Fibroblast of lung (primary cell): ENCODE results near the gene ARL15.

ENCODE experiments used
- EZH2 ChIP-seq: IDR thresholded peaks from 2 replicates; pipeline ENCODE4 v1.5.1; 2012; ENCODE audit warnings: low read length, control low read depth, mild to moderate bottlenecking; ENCODE audit errors: missing control alignments
- TF ChIP-seq, protein P1 (sequence below), 2 donors: IDR thresholded peaks in 1 of 2; conservative IDR thresholded peaks in 1 of 2; 1 replicate in 1 of 2; 2 replicates in 1 of 2; pipeline ENCODE4 v1.5.1; 2011 to 2012; ENCODE audit warnings: low read length in 2 of 2, control low read depth in 1 of 2, inconsistent platforms in 1 of 2, low read depth in 1 of 2, mild to moderate bottlenecking in 1 of 2

DNA sequence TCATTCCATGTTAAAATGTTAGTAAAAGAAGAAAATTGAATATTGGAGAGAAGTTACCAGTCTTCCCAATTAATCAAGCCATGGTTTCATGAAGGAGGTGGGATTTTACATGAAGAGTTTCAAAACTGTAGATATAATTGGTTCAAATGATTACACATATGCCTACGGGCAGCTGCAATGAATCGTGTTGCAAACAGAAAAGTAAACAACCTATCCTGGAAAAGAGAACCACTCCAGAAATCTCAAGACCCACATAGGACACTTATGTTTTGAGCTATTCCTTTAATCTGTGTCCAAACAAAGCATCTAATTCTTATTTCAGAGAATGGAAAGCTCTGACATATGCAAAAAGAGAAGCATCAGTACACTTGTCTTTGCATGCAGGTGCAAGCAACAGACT is 409.7 kb downstream of the ARL15 start:
- TF ChIP-seq, protein P1, sequence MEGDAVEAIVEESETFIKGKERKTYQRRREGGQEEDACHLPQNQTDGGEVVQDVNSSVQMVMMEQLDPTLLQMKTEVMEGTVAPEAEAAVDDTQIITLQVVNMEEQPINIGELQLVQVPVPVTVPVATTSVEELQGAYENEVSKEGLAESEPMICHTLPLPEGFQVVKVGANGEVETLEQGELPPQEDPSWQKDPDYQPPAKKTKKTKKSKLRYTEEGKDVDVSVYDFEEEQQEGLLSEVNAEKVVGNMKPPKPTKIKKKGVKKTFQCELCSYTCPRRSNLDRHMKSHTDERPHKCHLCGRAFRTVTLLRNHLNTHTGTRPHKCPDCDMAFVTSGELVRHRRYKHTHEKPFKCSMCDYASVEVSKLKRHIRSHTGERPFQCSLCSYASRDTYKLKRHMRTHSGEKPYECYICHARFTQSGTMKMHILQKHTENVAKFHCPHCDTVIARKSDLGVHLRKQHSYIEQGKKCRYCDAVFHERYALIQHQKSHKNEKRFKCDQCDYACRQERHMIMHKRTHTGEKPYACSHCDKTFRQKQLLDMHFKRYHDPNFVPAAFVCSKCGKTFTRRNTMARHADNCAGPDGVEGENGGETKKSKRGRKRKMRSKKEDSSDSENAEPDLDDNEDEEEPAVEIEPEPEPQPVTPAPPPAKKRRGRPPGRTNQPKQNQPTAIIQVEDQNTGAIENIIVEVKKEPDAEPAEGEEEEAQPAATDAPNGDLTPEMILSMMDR (conservative IDR thresholded peaks at IDR 0.05 in 1 of 2, IDR thresholded peaks at IDR 0.05 in 1 of 2; ENCODE audit: low read depth in 1 of 2, low read length in 2 of 2), result no peak
- no peak for TF ChIP-seq EZH2
